Ishikawa (cell line): Measurements from ENCODE around the gene RPP38.

Experiments used
- CEBPB ChIP-seq: IDR thresholded peaks from 2 replicates; pipeline ENCODE4 v1.6.1; 2012
- CREB1 ChIP-seq: IDR thresholded peaks from 2 replicates; pipeline ENCODE4 v1.6.1; 2012; ENCODE audit warnings: low read depth
- EGR1 ChIP-seq: IDR thresholded peaks from 2 replicates; pipeline ENCODE4 v1.6.1; 2012
- EP300 ChIP-seq: IDR thresholded peaks from 2 replicates; pipeline ENCODE4 v1.6.1; 2012; ENCODE audit warnings: borderline replicate concordance
- FOXM1 ChIP-seq: IDR thresholded peaks from 2 replicates; pipeline ENCODE4 v1.6.1; 2012; ENCODE audit warnings: low read depth, borderline replicate concordance
- NFIC ChIP-seq: IDR thresholded peaks from 2 replicates; pipeline ENCODE4 v1.6.1; 2012
- RAD21 ChIP-seq: IDR thresholded peaks from 2 replicates; pipeline ENCODE4 v1.6.1; 2012; ENCODE audit warnings: low read depth
- REST ChIP-seq: IDR thresholded peaks from 2 replicates; pipeline ENCODE4 v1.6.1; 2012; ENCODE audit warnings: low read depth, mild to moderate bottlenecking
- TAF1 ChIP-seq: IDR thresholded peaks from 2 replicates; pipeline ENCODE4 v1.6.1; 2012; ENCODE audit warnings: low read depth, mild to moderate bottlenecking
- TCF12 ChIP-seq: IDR thresholded peaks from 2 replicates; pipeline ENCODE4 v1.6.1; 2012; ENCODE audit warnings: low read depth
- TEAD4 ChIP-seq: IDR thresholded peaks from 2 replicates; pipeline ENCODE4 v1.6.1; 2012
- USF1 ChIP-seq: IDR thresholded peaks from 2 replicates; pipeline ENCODE4 v1.6.1; 2012
- YY1 ChIP-seq: IDR thresholded peaks from 2 replicates; pipeline ENCODE4 v1.6.1; 2012; ENCODE audit warnings: low read depth
- ZBTB7A ChIP-seq: IDR thresholded peaks from 2 replicates; pipeline ENCODE4 v1.6.1; 2012; ENCODE audit warnings: low read depth
- TF ChIP-seq, protein P1 (sequence below): IDR thresholded peaks from 2 replicates; pipeline ENCODE4 v1.6.1; 2012

RPP38 gene

GRCh38 chr10:15141136-15142054, 44.2 kb downstream of the RPP38 start:
- TF ChIP-seq, protein P1, sequence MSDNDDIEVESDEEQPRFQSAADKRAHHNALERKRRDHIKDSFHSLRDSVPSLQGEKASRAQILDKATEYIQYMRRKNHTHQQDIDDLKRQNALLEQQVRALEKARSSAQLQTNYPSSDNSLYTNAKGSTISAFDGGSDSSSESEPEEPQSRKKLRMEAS, result no peak
- no peak for TF ChIP-seq CREB1
- TF ChIP-seq TEAD4, result no peak
- TF ChIP-seq FOXM1, result no peak

DNA sequence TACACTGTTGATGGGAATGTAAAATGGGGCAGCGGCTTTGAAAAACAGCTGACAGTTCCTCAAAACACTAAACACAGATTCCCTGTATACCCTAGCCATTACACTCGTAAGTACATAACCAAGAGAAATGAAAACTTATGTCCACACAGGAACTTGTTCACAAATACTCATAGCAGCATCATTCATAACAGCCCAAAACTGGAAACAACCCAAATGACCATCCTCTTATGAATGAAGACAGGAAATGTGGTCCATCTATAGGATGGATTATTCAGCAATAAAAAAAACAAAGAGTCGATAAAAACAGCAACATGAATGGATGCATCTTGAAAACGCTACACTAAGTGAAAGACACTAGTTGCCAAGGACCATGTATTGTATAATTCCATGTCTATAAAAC, 47.6 kb downstream of the RPP38 start:
- TF ChIP-seq EGR1, result no peak
- no peak for TF ChIP-seq CREB1
- no peak for TF ChIP-seq USF1
- TF ChIP-seq, protein P1, result no peak
- no peak for TF ChIP-seq ZBTB7A
- TF ChIP-seq FOXM1, result no peak
- no peak for TF ChIP-seq NFIC
- TF ChIP-seq CEBPB, result no peak
- no peak for TF ChIP-seq TEAD4
- no peak for TF ChIP-seq EP300
- TF ChIP-seq YY1, result no peak
- no peak for TF ChIP-seq REST
- no peak for TF ChIP-seq TAF1
- TF ChIP-seq TCF12, result no peak
- TF ChIP-seq RAD21, result no peak

- no peak for TF ChIP-seq TAF1
- TF ChIP-seq USF1, result no peak
- TF ChIP-seq CREB1, result no peak
- TF ChIP-seq, protein P1, result no peak
- TF ChIP-seq YY1, result no peak
- TF ChIP-seq FOXM1, result no peak
- TF ChIP-seq ZBTB7A, result no peak
- no peak for TF ChIP-seq NFIC
- no peak for TF ChIP-seq RAD21
- no peak for TF ChIP-seq CEBPB
- no peak for TF ChIP-seq REST
- TF ChIP-seq EGR1, result no peak
- no peak for TF ChIP-seq TEAD4
- TF ChIP-seq TCF12, result no peak
- TF ChIP-seq EP300, result no peak
These were observed 49.2 kb downstream of the RPP38 start for GRCh38 chr10:15146366-15146765.

- TF ChIP-seq EP300 (no peak), USF1 (no peak), EGR1 (no peak)
These were observed 50.6 kb downstream of the RPP38 start for GRCh38 chr10:15147594-15148392.

DNA sequence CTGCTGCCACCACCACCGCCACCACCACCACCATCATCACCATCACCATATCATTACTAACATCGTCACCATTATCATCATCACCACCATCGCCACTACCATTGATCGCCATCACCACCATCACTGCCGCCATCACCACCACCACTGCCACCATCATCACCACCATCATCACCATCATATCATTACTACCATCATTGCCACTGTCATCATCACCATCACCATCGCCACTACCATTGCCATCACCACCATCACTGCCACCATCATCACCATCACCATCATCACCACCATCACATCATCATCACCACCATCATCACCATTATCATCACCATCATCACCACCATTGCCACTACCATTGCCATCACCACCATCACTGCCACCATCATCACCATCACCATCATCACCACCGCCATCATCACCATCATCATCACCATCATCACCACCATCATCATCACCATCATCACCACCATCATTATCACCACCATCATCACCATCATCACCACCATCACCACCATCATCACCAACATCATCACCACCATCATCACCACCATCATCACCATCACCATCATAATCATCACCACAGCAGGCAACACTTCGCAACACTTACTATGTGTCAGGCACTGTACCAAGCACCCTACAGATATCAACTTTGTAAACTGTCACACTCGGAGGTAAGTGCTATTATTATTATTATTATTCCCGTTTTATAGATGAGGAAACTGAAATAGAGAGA, 52.1 kb downstream of the RPP38 start:
- TF ChIP-seq, protein P1, result no peak
- TF ChIP-seq ZBTB7A, result no peak
- no peak for TF ChIP-seq EGR1
- no peak for TF ChIP-seq EP300
- no peak for TF ChIP-seq TEAD4
- TF ChIP-seq FOXM1, result no peak
- TF ChIP-seq REST, result no peak
- TF ChIP-seq TCF12, result no peak
- no peak for TF ChIP-seq CEBPB
- no peak for TF ChIP-seq NFIC
- TF ChIP-seq YY1, result no peak
- TF ChIP-seq CREB1, result no peak
- TF ChIP-seq TAF1, result no peak
- no peak for TF ChIP-seq USF1
- no peak for TF ChIP-seq RAD21
